Esophagus squamous epithelium (tissue), 5 donors: ENCODE measurements around the gene TCP11L2. TPM values are rescaled to one million over a fixed set of nuclear protein-coding genes. Genes with fewer than 3 reads are reported as not detected.

Source experiments
- DNase-seq: peaks from one replicate; lab custom pipeline; 2025; lab: John Stamatoyannopoulos, UW
- H3K27ac ChIP-seq, 4 donors: fragments of 200-600 bp; sonication (generic); one replicate each; pipeline ENCODE4 v1.5.1; 2016 to 2019; ENCODE audit warnings: mild to moderate bottlenecking in 1 of 4
- H3K27me3 ChIP-seq, 4 donors: fragments of 200-600 bp; sonication (generic); 1 replicate in 3 of 4; 2 replicates in 1 of 4; pipeline versions ENCODE4 v1.5.1 to v1.6.0; 2017 to 2021; ENCODE audit warnings: antibody characterized with exemption in 1 of 4
- H3K36me3 ChIP-seq, 3 donors: fragments of 200-600 bp; sonication (generic); one replicate each; pipeline ENCODE4 v1.5.1; 2016 to 2019
- H3K4me1 ChIP-seq, 3 donors: fragments of 200-600 bp; sonication (generic); one replicate each; pipeline ENCODE4 v1.5.1; 2017 to 2019
- H3K4me3 ChIP-seq, 4 donors: fragments of 200-600 bp; sonication (generic); 1 replicate in 3 of 4; 2 replicates in 1 of 4; pipeline ENCODE4 v1.5.1; 2016 to 2019; ENCODE audit warnings: mild to moderate bottlenecking in 2 of 4, moderate library complexity in 1 of 4
- H3K9me3 ChIP-seq, 3 donors: fragments of 200-600 bp; sonication (generic); one replicate each; pipeline ENCODE4 v1.5.1; 2016 to 2019
- CTCF ChIP-seq, 6 experiments: fragments of 450-650 bp in 4 of 6; fragments of 200-600 bp in 2 of 6; sonication (generic) in 2 of 6; IDR thresholded peaks; one replicate each; pipeline ENCODE4 v1.5.1; 2016 to 2019; ENCODE audit warnings: antibody characterized with exemption in 6 of 6, mild to moderate bottlenecking in 4 of 6, moderate library complexity in 4 of 6
- POLR2A ChIP-seq, 4 donors: fragments of 450-650 bp; IDR thresholded peaks; one replicate each; pipeline ENCODE4 v1.6.1; 2017; ENCODE audit warnings: antibody characterized with exemption in 4 of 4, mild to moderate bottlenecking in 4 of 4, moderate library complexity in 3 of 4
- WGBS, 2 donors: methylation state at CpG; one replicate each; pipeline ENCODE4 v1.1.5; 2018; 5-methylcytosine and 5-hydroxymethylcytosine counted together
- intact Hi-C: fragments of 100-400 bp; cut with DNase I; formaldehyde crosslinking; loops from one replicate; pipeline ENCODE4 v1.15.0; 2022
- total RNA-seq, 4 donors: library from RNA; depleted of rRNA; stranded (reverse); fragments of >200 nt; gene quantifications; one replicate each; pipeline ENCODE4 v1.1.0, GENCODE V29; 2016
- donor health status: DM: yes; HTN: yes; CAD: no.

The TCP11L2 gene
- total RNA-seq, 4 donors from 2014 or later: 17.3 to 52.8 (median 27.7) TPM

- H3K36me3 ChIP-seq: no peaks in the 10 kb centered on the region
- no peaks in the 10 kb centered on the region for H3K27me3 ChIP-seq
- H3K27ac ChIP-seq: peak overlapping the region in 1 of 4 donors; percentile 1
- DNase-seq: no peak
- H3K4me1 ChIP-seq: peaks cover 3 to 62% (median 19%) of the 10 kb centered on the region in 3 donors
- H3K4me3 ChIP-seq: no peak overlapping the region
- 81 to 92% methylated on average over 4 of the region's 4 CpGs for WGBS, 2 donors
- no peaks in the 10 kb centered on the region for H3K9me3 ChIP-seq
- intact Hi-C loops: no loop called here
- TF ChIP-seq CTCF (IDR thresholded peaks at IDR 0.05) (no peak), POLR2A (IDR thresholded peaks at IDR 0.05) (no peak)
Measured at GRCh38 chr12:106276032-106276740, 26.3 kb upstream of the TCP11L2 start.

GRCh38 chr12:106280106-106280505 lies 22.4 kb upstream of the TCP11L2 start:
- DNase-seq: no peak
- no peaks in the 10 kb centered on the region for H3K27me3 ChIP-seq
- no peaks in the 10 kb centered on the region for H3K36me3 ChIP-seq
- no peak overlapping the region for H3K27ac ChIP-seq
- H3K9me3 ChIP-seq: no peaks in the 10 kb centered on the region
- WGBS, 2 donors: 73 to 81% methylated on average over 4 of the region's 4 CpGs
- TF ChIP-seq POLR2A (IDR thresholded peaks at IDR 0.05): no peak
- peaks cover 0 to 42% (median 13%) of the 10 kb centered on the region in 3 donors for H3K4me1 ChIP-seq
- intact Hi-C loops: no loop called here
- no peak overlapping the region for H3K4me3 ChIP-seq

- Histone ChIP-seq H3K4me3 (no peak overlapping the region), H3K4me1 (peaks cover 0 to 32% (median 8%) of the 10 kb centered on the region in 3 donors), H3K9me3 (no peaks in the 10 kb centered on the region), H3K27ac (no peak overlapping the region), H3K36me3 (no peaks in the 10 kb centered on the region), H3K27me3 (no peaks in the 10 kb centered on the region)
- TF ChIP-seq POLR2A (IDR thresholded peaks at IDR 0.05): no peak
- TF ChIP-seq CTCF (IDR thresholded peaks at IDR 0.05): no peak
- DNase-seq: no peak
- 69 to 74% methylated on average over 3 of the region's 3 CpGs for WGBS, 2 donors
- intact Hi-C loops: no loop called here
Measured at GRCh38 chr12:106281056-106281782, 21.3 kb upstream of the TCP11L2 start.

- H3K36me3 ChIP-seq: no peaks in the 10 kb centered on the region
- H3K4me3 ChIP-seq: no peak overlapping the region
- no peaks in the 10 kb centered on the region for H3K9me3 ChIP-seq
- intact Hi-C loops: loop anchor here (2.0 kb wide), 1 partner anchor 55 kb away; no protein-coding TSS in a partner anchor
- no peak for DNase-seq
- TF ChIP-seq POLR2A (IDR thresholded peaks at IDR 0.05) (no peak), CTCF (IDR thresholded peaks at IDR 0.05) (no peak)
- WGBS, 2 donors: 74 to 88% methylated on average over 4 of the region's 4 CpGs
- peaks cover 0 to 28% (median 5%) of the 10 kb centered on the region in 3 donors for H3K4me1 ChIP-seq
- no peak overlapping the region for H3K27ac ChIP-seq
- H3K27me3 ChIP-seq: no peaks in the 10 kb centered on the region
Measured at GRCh38 chr12:106281804-106282203, 20.7 kb upstream of the TCP11L2 start.

GRCh38 chr12:106282457-106283097 lies 20.0 kb upstream of the TCP11L2 start:
- no peak overlapping the region for H3K27ac ChIP-seq
- H3K36me3 ChIP-seq: no peaks in the 10 kb centered on the region
- H3K27me3 ChIP-seq: no peaks in the 10 kb centered on the region
- 23 to 28% methylated on average over 6 to 7 of the region's 7 CpGs for WGBS, 2 donors
- TF ChIP-seq POLR2A (IDR thresholded peaks at IDR 0.05): no peak
- peak; percentile 60 to 90 (median 82) for TF ChIP-seq CTCF (IDR thresholded peaks at IDR 0.05)
- H3K4me1 ChIP-seq: peaks cover 0 to 29% (median 4%) of the 10 kb centered on the region in 3 donors
- no peak for DNase-seq
- no peaks in the 10 kb centered on the region for H3K9me3 ChIP-seq
- H3K4me3 ChIP-seq: no peak overlapping the region
- intact Hi-C loops: loop anchor here (2.0 kb wide), 1 partner anchor 56 kb away; no protein-coding TSS in a partner anchor
